Osteocyte (in vitro differentiated cells): ENCODE measurements around the gene DEFB118. TPM values are rescaled to one million over a fixed set of nuclear protein-coding genes. Genes with fewer than 3 reads are reported as not detected.

Experiments
- DNase-seq: peaks from one replicate; pipeline ENCODE4 v3.0.0; 2021; ENCODE audit warnings: mixed read lengths; ENCODE audit not compliant: unreplicated experiment; ENCODE audit errors: extremely low spot score
- H3K27ac Mint-ChIP-seq: one replicate; pipeline ENCODE4 v1.8.0; 2021; ENCODE audit warnings: mild to moderate bottlenecking, mixed read lengths; ENCODE audit not compliant: unreplicated experiment
- H3K27me3 Mint-ChIP-seq: one replicate; pipeline ENCODE4 v1.8.0; 2021; ENCODE audit warnings: mixed read lengths; ENCODE audit not compliant: unreplicated experiment
- H3K36me3 Mint-ChIP-seq: one replicate; pipeline ENCODE4 v1.8.0; 2021; ENCODE audit warnings: mixed read lengths; ENCODE audit not compliant: unreplicated experiment
- H3K4me1 Mint-ChIP-seq: one replicate; pipeline ENCODE4 v1.8.0; 2021; ENCODE audit warnings: mixed read lengths; ENCODE audit not compliant: unreplicated experiment
- H3K4me3 Mint-ChIP-seq: one replicate; pipeline ENCODE4 v1.8.0; 2021; ENCODE audit warnings: mild to moderate bottlenecking, moderate library complexity, mixed read lengths; ENCODE audit not compliant: unreplicated experiment
- H3K9me3 Mint-ChIP-seq: one replicate; pipeline ENCODE4 v1.8.0; 2021; ENCODE audit warnings: mixed read lengths; ENCODE audit not compliant: unreplicated experiment
- CTCF ChIP-seq: fragments of 200-600 bp; sonication (generic); IDR thresholded peaks from 2 replicates; pipeline ENCODE4 v1.5.0; 2021; ENCODE audit warnings: antibody characterized with exemption, mild to moderate bottlenecking, moderate library complexity
- long read RNA-seq: library from polyadenylated mRNA; unstranded; transcript quantifications from one replicate; pipeline ENCODE4 v2.0.0, GENCODE V29; 2021
- total RNA-seq: library from RNA; stranded (reverse); gene quantifications from 2 replicates; pipeline ENCODE4 v1.2.1, GENCODE V29; 2021

Gene DEFB118
- total RNA-seq: not detected in 2 replicates
- long read RNA-seq: 0 reads

- Mint-ChIP-seq H3K9me3 (peaks cover 8% of the 10 kb centered on the region), H3K27ac (no peak within 1 kb of the TSS), H3K27me3 (no peaks in the 10 kb centered on the region), H3K36me3 (no peaks in the 10 kb centered on the region), H3K4me3 (no peak within 1 kb of the TSS), H3K4me1 (no peaks in the 10 kb centered on the region)
- TF ChIP-seq CTCF: no peak
- DNase-seq: no peak
Observed at GRCh38 chr20:31368301-31368700, at the start of gene DEFB118. DEFB118 (plus strand) TSS chr20:31368601; CDS start chr20:31368651, 50 bp downstream.

GRCh38 chr20:31322504-31322903 lies 45.9 kb upstream of the DEFB118 start:
- TF ChIP-seq CTCF: no peak
- Mint-ChIP-seq H3K9me3 (peaks cover 67% of the 10 kb centered on the region), H3K4me3 (no peak overlapping the region), H3K36me3 (no peaks in the 10 kb centered on the region), H3K27me3 (no peaks in the 10 kb centered on the region), H3K4me1 (no peaks in the 10 kb centered on the region), H3K27ac (no peak overlapping the region)
- DNase-seq: no peak

GRCh38 chr20:31330893-31331292 lies 37.5 kb upstream of the DEFB118 start:
- no peak overlapping the region for H3K27ac Mint-ChIP-seq
- H3K9me3 Mint-ChIP-seq: peaks cover 23% of the 10 kb centered on the region
- no peak for TF ChIP-seq CTCF
- DNase-seq: no peak
- H3K4me1 Mint-ChIP-seq: no peaks in the 10 kb centered on the region
- H3K4me3 Mint-ChIP-seq: no peak overlapping the region
- H3K27me3 Mint-ChIP-seq: no peaks in the 10 kb centered on the region
- H3K36me3 Mint-ChIP-seq: no peaks in the 10 kb centered on the region

GRCh38 chr20:31341470-31341869 lies 26.9 kb upstream of the DEFB118 start:
- Mint-ChIP-seq H3K27me3 (no peaks in the 10 kb centered on the region), H3K4me1 (no peaks in the 10 kb centered on the region), H3K9me3 (peaks cover 14% of the 10 kb centered on the region), H3K27ac (no peak overlapping the region), H3K4me3 (no peak overlapping the region), H3K36me3 (no peaks in the 10 kb centered on the region)
- TF ChIP-seq CTCF: no peak
- DNase-seq: no peak

- Mint-ChIP-seq H3K4me3 (no peak overlapping the region), H3K9me3 (peaks cover 4% of the 10 kb centered on the region), H3K27me3 (no peaks in the 10 kb centered on the region), H3K27ac (no peak overlapping the region), H3K36me3 (no peaks in the 10 kb centered on the region), H3K4me1 (no peaks in the 10 kb centered on the region)
- DNase-seq: no peak
- no peak for TF ChIP-seq CTCF
Observed at GRCh38 chr20:31355981-31356380, 12.4 kb upstream of the DEFB118 start.
